Mucosa of stomach (tissue), 1 donor: ENCODE measurements around the gene PLD5.
"Not testable (repeated sequence)": the region's sequence is repeated elsewhere in the genome, so short reads cannot be mapped to it uniquely, and the experiment has no call there.

Experiments used
- H3K27me3 ChIP-seq: one replicate; pipeline ENCODE4 v1.7.0; 2013; ENCODE audit warnings: mild to moderate bottlenecking, low read length; ENCODE audit not compliant: control insufficient read depth, insufficient read depth
- H3K36me3 ChIP-seq: one replicate; pipeline ENCODE4 v1.7.0; 2013; ENCODE audit warnings: low read length; ENCODE audit not compliant: control insufficient read depth, insufficient read depth
- H3K4me1 ChIP-seq: one replicate; pipeline ENCODE4 v1.7.0; 2013; ENCODE audit warnings: mild to moderate bottlenecking, low read length; ENCODE audit not compliant: control insufficient read depth, insufficient read depth
- H3K4me3 ChIP-seq: one replicate; pipeline ENCODE4 v1.7.0; 2013; ENCODE audit warnings: low read length
- H3K9ac ChIP-seq: one replicate; pipeline ENCODE4 v1.7.0; 2013; ENCODE audit warnings: mild to moderate bottlenecking, low read length, moderate library complexity
- H3K9me3 ChIP-seq: one replicate; pipeline ENCODE4 v1.7.0; 2013; ENCODE audit warnings: mild to moderate bottlenecking, low read length, moderate library complexity; ENCODE audit not compliant: control insufficient read depth
- donor health status: Pancreatic carcinoma.

PLD5 gene

DNA sequence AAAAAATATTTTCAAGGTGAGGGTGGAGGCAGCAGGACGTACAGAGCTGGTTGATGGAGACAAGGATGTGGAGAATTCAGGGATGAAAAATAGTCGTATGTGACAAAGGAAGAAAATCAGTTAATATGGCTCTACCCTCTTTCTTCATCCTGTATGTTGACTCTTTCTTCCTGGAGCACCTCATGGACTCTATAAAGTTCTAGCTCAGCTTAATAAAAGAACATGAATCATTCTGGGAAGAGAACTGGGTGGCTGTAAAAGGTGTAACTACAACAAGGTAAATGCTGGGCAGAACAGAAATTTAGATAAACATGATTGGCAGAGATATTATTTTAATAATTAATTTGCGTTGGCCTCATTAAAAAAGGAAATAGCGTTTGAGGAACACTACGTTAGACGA is 283.8 kb downstream of the PLD5 start:
- Histone ChIP-seq H3K36me3 (no peaks in the 10 kb centered on the region), H3K4me3 (no peak overlapping the region), H3K9ac (no peak overlapping the region), H3K9me3 (no peaks in the 10 kb centered on the region), H3K27me3 (no peaks in the 10 kb centered on the region), H3K4me1 (no peaks in the 10 kb centered on the region)

DNA sequence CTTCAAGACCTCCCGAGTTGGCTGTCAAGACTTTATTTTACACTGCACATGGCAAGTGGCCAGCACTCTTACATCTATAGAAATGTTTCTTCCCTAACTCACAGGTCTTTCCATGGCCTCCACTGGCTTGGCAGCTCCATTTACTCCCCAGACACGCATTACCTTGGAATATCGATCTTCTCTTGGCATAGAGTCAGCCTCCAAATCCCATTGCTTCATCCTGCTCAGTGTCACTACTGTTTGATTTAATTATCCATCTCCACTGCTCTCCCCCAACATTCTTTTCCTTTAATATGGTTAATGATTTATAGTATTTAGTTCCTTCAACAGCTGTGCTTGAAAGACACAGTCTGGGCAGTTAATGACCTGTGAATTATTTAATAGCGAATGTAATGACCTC is 284.4 kb downstream of the PLD5 start:
- H3K4me3 ChIP-seq: no peak overlapping the region
- H3K27me3 ChIP-seq: no peaks in the 10 kb centered on the region
- no peaks in the 10 kb centered on the region for H3K36me3 ChIP-seq
- H3K4me1 ChIP-seq: no peaks in the 10 kb centered on the region
- H3K9ac ChIP-seq: no peak overlapping the region
- no peaks in the 10 kb centered on the region for H3K9me3 ChIP-seq

DNA sequence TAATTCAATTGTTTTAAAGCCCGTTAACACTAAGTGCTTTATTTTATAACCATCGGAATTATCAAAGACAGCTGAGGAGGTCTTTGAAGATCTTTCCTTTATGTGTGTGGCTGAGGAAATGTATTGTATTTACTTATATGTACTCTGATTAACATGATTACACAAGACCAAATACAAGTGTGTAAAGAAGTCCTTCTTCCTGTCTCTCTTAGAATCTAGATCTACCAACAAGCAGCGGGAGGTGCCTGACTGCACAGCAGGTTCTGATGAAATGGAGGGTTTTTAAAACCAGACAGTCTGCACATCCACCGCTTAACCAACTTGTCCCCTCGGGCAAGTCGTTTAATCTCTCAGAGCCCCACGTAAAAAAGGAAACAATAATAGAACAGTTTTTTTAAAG is 285.1 kb downstream of the PLD5 start:
- H3K9me3 ChIP-seq: no peaks in the 10 kb centered on the region
- no peaks in the 10 kb centered on the region for H3K27me3 ChIP-seq
- H3K9ac ChIP-seq: no peak overlapping the region
- no peak overlapping the region for H3K4me3 ChIP-seq
- no peaks in the 10 kb centered on the region for H3K4me1 ChIP-seq
- H3K36me3 ChIP-seq: no peaks in the 10 kb centered on the region

DNA sequence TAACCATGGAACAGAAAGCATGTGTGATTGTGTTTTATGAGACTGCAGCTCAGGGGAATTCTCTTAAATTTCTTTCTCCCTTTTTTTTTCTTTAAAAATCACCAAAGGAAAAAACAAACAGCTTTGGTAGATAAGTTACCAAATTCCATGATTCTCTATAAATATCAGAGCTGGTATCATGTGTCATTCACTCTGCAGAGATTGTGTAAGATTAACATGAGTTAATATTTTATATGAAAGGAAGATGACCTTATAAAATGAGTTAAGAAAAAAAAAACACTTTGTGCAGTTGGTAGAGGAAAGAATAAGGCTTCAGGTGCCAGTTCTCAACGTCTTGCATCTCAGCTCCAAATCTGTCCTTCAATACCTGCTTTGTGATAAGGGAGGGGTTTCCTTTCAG is 287.4 kb downstream of the PLD5 start:
- Histone ChIP-seq H3K27me3 (no peaks in the 10 kb centered on the region), H3K4me1 (no peaks in the 10 kb centered on the region), H3K36me3 (no peaks in the 10 kb centered on the region), H3K9me3 (no peaks in the 10 kb centered on the region), H3K9ac (no peak overlapping the region), H3K4me3 (no peak overlapping the region)

DNA sequence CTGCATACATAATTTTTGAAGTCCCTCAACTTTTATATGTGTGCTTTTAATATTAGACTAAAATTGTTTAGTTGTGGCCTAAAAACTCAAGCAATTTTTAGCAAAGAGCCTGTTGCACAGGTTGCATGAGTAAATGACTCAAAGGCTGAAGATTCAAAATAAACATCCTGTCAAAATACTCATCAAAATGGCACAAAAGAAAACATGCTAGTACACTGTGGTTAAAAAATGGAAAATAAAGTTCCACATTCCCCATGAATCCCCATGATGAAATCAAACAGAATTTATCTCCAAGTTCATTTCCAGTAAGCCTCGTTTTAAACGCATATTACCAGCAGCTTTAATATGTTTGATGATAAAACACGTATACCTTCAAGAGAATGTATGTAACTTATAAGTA is 295.5 kb downstream of the PLD5 start:
- H3K27me3 ChIP-seq: no peaks in the 10 kb centered on the region
- H3K36me3 ChIP-seq: no peaks in the 10 kb centered on the region
- no peaks in the 10 kb centered on the region for H3K9me3 ChIP-seq
- no peak overlapping the region for H3K4me3 ChIP-seq
- H3K9ac ChIP-seq: no peak overlapping the region
- no peaks in the 10 kb centered on the region for H3K4me1 ChIP-seq

DNA sequence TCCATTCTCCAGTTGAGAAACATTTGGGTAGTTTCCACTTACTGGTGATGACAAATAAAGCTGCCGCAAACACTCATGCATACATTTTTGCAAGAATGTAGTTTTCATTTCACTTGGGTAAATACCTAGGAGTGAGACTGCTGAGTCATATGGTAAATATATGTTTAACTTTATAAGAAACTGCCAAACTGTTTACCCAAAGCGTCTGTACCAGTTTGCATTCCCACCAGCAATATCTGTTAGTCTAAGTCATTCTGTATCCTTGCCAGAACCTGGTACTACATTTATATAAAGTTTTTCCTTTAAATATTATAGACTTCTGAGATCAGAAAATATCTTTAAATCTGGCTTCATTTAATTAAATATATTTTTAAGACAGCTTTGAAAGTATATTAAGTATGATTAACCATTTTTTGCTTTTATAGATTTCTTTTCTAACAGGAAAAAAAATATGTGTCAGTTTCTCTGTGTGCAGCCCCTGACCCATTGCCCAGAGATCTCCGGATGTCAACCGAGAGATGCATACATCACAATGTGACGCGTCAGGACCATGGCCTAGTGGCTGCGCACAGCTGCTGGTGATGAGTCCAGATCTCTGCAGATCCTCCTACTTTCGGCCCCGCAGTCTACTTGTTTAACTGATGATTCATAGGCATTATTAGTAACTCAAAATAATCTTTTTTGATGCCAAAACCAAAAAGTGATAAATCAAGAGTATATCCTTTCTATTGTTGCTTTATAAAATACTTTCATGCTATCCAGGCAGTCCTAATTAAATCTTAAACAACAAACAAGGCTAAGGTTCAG is 298.5 kb downstream of the PLD5 start:
- no peaks in the 10 kb centered on the region for H3K36me3 ChIP-seq

DNA sequence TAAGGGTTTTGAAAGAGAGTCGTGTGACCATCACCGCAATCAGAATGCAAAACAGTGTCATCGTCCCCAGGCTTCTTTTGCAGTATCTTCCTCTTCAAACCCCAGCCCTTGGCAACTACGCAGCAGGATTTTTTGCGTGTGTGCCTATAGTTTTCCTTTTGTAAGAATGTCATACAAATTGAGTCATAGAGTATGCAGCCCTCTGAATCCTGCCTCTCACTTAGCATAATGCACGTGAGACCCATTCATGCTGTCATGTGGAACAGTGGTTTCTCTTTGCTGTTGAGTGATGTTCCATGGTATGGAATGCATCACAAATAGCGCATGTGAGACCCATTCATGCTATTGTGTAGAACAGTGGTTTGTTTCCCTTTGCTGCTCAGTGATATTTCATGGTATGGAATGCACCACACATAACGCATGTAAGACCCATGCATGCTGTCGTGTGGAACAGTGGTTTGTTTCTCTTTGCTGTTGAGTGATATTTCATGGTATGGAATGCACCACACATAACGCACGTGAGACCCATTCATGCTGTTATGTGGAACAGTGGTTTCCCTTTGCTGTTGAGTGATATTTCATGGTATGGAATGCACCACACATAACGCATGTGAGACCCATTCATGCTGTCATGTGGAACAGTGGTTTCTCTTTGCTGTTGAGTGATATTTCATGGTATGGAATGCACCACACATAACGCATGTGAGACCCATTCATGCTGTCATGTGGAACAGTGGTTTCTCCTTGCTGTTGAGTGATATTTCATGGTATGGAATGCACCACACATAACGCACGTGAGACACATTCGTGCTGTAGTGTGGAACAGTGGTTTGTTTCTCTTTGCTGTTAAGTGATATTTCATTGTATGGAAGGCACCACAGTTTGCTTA is 299.4 kb downstream of the PLD5 start:
- not testable (repeated sequence) for H3K36me3 ChIP-seq, H3K9me3 ChIP-seq, H3K4me3 ChIP-seq, H3K4me1 ChIP-seq, H3K9ac ChIP-seq, H3K27me3 ChIP-seq

More for the DNA sequence above, 298.5 kb downstream of the PLD5 start:
- Histone ChIP-seq H3K4me3 (no peak overlapping the region), H3K27me3 (no peaks in the 10 kb centered on the region), H3K9me3 (no peaks in the 10 kb centered on the region), H3K9ac (no peak overlapping the region), H3K4me1 (no peaks in the 10 kb centered on the region)

DNA sequence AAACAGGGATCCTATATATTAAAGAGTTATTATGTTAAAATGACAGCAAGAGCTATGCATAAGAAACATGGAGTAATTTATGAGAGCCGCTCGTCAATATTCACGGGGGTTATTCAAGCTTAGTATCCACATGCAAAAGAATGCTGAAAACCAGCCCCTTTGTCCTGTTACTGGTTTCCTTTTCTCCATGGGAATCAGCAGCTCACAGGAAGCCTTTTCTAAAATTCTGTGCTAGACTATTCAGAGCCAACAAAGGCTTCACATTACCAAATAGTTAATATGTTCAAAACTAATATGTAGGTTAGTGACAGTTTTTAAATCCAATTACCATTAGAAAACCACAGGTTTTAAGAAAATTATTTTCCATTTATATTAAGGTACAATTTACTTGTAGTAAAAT is 300.0 kb downstream of the PLD5 start:
- Histone ChIP-seq H3K4me3 (no peak overlapping the region), H3K9me3 (no peaks in the 10 kb centered on the region), H3K4me1 (no peaks in the 10 kb centered on the region), H3K27me3 (no peaks in the 10 kb centered on the region), H3K9ac (no peak overlapping the region), H3K36me3 (no peaks in the 10 kb centered on the region)

DNA sequence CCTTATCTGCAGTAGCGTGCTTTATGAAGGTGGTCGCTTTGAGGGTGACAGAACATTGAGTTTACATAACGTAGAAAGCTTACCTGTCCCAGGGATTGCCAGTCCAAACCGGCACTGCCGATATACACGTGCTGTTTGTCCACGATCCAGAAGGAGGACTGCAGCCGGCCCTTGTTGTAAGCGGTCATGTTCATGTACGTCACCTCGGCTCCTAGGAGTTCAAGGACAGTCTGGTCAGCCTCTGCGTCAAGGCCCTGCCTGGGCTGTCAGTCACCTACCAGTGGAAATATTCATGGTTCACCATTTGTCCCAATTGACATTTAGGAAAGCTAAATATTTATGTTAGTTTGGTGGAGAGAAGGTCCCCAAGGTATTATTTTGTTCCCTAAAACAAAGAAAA is 304.6 kb downstream of the PLD5 start:
- H3K36me3 ChIP-seq: no peaks in the 10 kb centered on the region
- H3K9me3 ChIP-seq: peaks cover 9% of the 10 kb centered on the region
- H3K4me3 ChIP-seq: no peak overlapping the region
- no peak overlapping the region for H3K9ac ChIP-seq
- H3K27me3 ChIP-seq: no peaks in the 10 kb centered on the region
- H3K4me1 ChIP-seq: no peaks in the 10 kb centered on the region

DNA sequence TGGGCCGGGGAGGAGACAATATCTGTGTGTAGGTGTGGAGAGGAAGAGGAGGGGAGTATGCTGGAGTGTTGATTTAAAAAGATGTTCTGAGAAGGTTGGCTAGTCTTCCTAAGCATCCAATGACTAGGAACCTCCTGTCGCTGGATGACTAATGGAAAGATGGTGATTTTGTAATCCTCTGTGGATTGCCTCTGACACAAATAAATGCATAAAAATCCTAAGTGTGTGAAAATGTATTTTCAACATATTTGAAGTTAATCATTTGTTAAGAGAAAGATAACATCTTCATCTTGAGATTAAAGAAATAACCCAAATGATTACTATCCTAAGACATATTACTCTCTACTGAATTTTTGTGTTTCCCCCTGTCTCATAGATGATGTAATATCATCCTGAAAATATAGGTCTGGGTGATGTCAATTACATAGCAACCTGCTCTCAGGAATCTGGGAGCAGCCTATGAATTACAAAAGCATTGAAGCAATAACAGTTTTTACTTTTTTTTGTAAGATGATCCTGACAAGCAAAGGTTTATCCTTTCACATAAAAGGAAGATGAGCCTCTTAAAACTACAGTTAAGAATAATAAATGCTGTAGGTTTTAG is 305.1 kb downstream of the PLD5 start:
- H3K4me3 ChIP-seq: no peak overlapping the region
- peaks cover 9% of the 10 kb centered on the region for H3K9me3 ChIP-seq
- H3K36me3 ChIP-seq: no peaks in the 10 kb centered on the region
- no peak overlapping the region for H3K9ac ChIP-seq
- H3K4me1 ChIP-seq: no peaks in the 10 kb centered on the region
- no peaks in the 10 kb centered on the region for H3K27me3 ChIP-seq

DNA sequence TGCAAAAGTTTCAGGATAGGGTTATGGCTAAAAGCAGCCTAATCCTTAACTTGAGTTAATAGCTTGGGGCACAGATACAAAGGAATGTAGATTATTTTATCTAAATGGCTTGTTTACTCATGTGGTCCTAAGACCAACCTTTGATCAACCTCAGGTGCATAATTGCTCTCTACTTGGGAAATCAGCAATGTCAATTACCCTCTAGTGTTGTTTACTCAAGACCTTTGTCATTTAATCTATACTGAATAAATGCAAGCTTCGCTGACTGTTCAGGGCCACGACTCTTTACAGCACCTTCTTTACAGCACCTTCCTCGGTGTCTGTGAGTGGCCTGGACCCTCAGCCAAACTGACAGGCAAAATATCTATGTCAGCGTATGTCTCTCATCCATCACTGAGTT is 308.1 kb downstream of the PLD5 start:
- Histone ChIP-seq H3K4me1 (peaks cover 2% of the 10 kb centered on the region), H3K9me3 (peaks cover 9% of the 10 kb centered on the region), H3K27me3 (no peaks in the 10 kb centered on the region), H3K4me3 (no peak overlapping the region), H3K9ac (no peak overlapping the region), H3K36me3 (no peaks in the 10 kb centered on the region)

DNA sequence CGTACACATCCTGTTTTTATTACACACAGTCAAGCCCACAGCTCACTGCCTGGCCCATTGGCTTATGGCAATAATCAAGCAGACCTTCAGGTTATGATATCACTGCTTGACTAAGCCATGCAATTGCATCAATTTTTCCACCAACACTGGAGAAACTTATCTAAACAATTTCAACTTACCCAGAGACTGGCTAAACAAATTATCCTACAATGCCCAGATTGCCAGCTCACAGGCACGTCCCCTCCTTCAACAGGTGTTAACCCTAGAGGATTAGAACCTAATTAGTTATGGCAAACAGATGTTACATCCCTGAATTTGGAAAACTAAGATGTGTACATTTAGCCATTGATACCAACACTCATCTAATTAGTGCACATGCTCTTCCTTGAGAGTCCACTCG is 310.0 kb downstream of the PLD5 start:
- H3K9me3 ChIP-seq, H3K4me3 ChIP-seq, H3K4me1 ChIP-seq, H3K36me3 ChIP-seq, H3K27me3 ChIP-seq, H3K9ac ChIP-seq: not testable (repeated sequence)
